H1 (cell line): Measurements from ENCODE around the gene ZNF280B.

Experiments used
- CHD7 ChIP-seq: fragments of 300-600 bp; sonication (generic); IDR thresholded peaks from 2 replicates; pipeline ENCODE4 v1.7.1; 2012; ENCODE audit warnings: low read length, moderate library complexity, mild to moderate bottlenecking, inconsistent platforms; ENCODE audit not compliant: insufficient replicate concordance
- CREB1 ChIP-seq: IDR thresholded peaks from 2 replicates; pipeline ENCODE4 v1.6.1; 2012; ENCODE audit warnings: inconsistent platforms
- EP300 ChIP-seq, 2 experiments: IDR thresholded peaks; 1 replicate in 1 of 2; 2 replicates in 1 of 2; pipeline ENCODE4 v1.6.1; 2011 to 2012; ENCODE audit warnings: low read depth in 2 of 2, low read length in 2 of 2, mild to moderate bottlenecking in 2 of 2, borderline replicate concordance in 1 of 2, inconsistent platforms in 1 of 2, moderate library complexity in 1 of 2
- EZH2 ChIP-seq: fragments of 200-600 bp; sonication (generic); IDR thresholded peaks from 2 replicates; pipeline ENCODE4 v1.7.1; 2012; ENCODE audit warnings: low read depth, mild to moderate bottlenecking, moderate library complexity, low read length, inconsistent platforms; ENCODE audit not compliant: severe bottlenecking
- MAX ChIP-seq: IDR thresholded peaks from 2 replicates; pipeline ENCODE4 v1.6.1; 2012; ENCODE audit warnings: inconsistent platforms
- POLR2A ChIP-seq, 2 experiments: IDR thresholded peaks; 1 replicate in 1 of 2; 2 replicates in 1 of 2; pipeline ENCODE4 v1.6.1; 2011; ENCODE audit warnings: low read depth in 2 of 2, low read length in 2 of 2, mild to moderate bottlenecking in 2 of 2; ENCODE audit errors: control extremely low read depth in 1 of 2
- RAD21 ChIP-seq, 2 experiments: IDR thresholded peaks in 1 of 2; conservative IDR thresholded peaks in 1 of 2; 2 replicates each; pipeline ENCODE4 v1.6.1; 2011; ENCODE audit warnings: low read depth in 2 of 2, low read length in 2 of 2, improper control_type of control experiment in 1 of 2, inconsistent platforms in 1 of 2, mild to moderate bottlenecking in 1 of 2, moderate library complexity in 1 of 2
- RBBP5 ChIP-seq: IDR thresholded peaks from 2 replicates; pipeline ENCODE4 v1.7.1; 2012; ENCODE audit warnings: low read depth, mild to moderate bottlenecking, inconsistent platforms, low read length, moderate library complexity, borderline replicate concordance
- SIX5 ChIP-seq: IDR thresholded peaks from 2 replicates; pipeline ENCODE4 v1.6.1; 2011; ENCODE audit warnings: mild to moderate bottlenecking, low read depth, low read length
- SRF ChIP-seq: IDR thresholded peaks from 2 replicates; pipeline ENCODE4 v1.6.1; 2011; ENCODE audit warnings: mild to moderate bottlenecking, low read depth, low read length, moderate library complexity
- TCF12 ChIP-seq: IDR thresholded peaks from 2 replicates; pipeline ENCODE4 v1.6.1; 2011; ENCODE audit warnings: low read depth, mild to moderate bottlenecking, low read length
- TF ChIP-seq, protein P1 (sequence below), 3 experiments: IDR thresholded peaks; 1 replicate in 2 of 3; 2 replicates in 1 of 3; pipeline versions ENCODE4 v1.5.1 to v1.6.1; 2011; ENCODE audit warnings: low read length in 3 of 3, mild to moderate bottlenecking in 3 of 3, inconsistent platforms in 2 of 3, low read depth in 1 of 3, moderate library complexity in 1 of 3; ENCODE audit not compliant: insufficient read depth in 1 of 3; ENCODE audit errors: control extremely low read depth in 1 of 3

DNA sequence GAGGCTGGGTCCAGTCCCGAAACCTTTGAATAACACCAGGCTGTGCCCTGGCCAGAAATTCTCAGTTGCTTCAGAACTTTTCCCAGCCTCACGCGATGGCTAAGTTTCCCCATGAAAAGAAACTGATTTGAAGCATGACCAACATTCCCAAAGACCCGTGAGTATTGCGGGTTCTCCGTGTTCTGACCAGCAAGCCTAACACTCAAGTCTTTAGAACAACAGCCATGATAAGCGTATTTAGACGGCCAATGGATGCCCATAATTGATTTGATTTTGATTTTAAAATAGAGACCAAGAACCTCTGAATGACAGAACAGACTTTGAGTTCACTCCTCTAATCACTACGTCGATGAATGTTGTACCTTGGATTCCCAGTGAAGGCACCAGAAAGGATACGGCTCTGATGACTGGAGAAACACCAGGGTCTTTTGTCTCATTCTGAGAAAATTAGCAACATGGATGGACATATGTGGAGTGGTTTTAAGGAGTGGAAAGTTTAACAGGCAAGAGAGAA, 43.9 kb downstream of the ZNF280B start:
- TF ChIP-seq, protein P1, sequence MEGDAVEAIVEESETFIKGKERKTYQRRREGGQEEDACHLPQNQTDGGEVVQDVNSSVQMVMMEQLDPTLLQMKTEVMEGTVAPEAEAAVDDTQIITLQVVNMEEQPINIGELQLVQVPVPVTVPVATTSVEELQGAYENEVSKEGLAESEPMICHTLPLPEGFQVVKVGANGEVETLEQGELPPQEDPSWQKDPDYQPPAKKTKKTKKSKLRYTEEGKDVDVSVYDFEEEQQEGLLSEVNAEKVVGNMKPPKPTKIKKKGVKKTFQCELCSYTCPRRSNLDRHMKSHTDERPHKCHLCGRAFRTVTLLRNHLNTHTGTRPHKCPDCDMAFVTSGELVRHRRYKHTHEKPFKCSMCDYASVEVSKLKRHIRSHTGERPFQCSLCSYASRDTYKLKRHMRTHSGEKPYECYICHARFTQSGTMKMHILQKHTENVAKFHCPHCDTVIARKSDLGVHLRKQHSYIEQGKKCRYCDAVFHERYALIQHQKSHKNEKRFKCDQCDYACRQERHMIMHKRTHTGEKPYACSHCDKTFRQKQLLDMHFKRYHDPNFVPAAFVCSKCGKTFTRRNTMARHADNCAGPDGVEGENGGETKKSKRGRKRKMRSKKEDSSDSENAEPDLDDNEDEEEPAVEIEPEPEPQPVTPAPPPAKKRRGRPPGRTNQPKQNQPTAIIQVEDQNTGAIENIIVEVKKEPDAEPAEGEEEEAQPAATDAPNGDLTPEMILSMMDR (IDR thresholded peaks at IDR 0.05; ENCODE audit: control extremely low read depth in 1 of 3, insufficient read depth in 1 of 3, low read depth in 1 of 3, low read length in 3 of 3): no peak
- no peak for TF ChIP-seq SRF
- TF ChIP-seq CHD7: no peak
- TF ChIP-seq POLR2A (IDR thresholded peaks at IDR 0.05; ENCODE audit: control extremely low read depth in 1 of 2, low read depth in 2 of 2, low read length in 2 of 2): no peak
- TF ChIP-seq SIX5: no peak
- TF ChIP-seq MAX: no peak
- no peak for TF ChIP-seq TCF12
- TF ChIP-seq CREB1: no peak
- TF ChIP-seq EZH2: no peak
- no peak for TF ChIP-seq RAD21 (IDR thresholded peaks at IDR 0.05 in 1 of 2, conservative IDR thresholded peaks at IDR 0.05 in 1 of 2; ENCODE audit: low read depth in 2 of 2, low read length in 2 of 2)
- no peak for TF ChIP-seq EP300 (IDR thresholded peaks at IDR 0.05; ENCODE audit: borderline replicate concordance in 1 of 2, low read depth in 2 of 2, low read length in 2 of 2)
- no peak for TF ChIP-seq RBBP5
